Prostate gland (tissue), 2 donors: ENCODE measurements around the gene CNPPD1.

Experiments used
- POLR2A ChIP-seq: fragments of 450-650 bp; IDR thresholded peaks from one replicate; pipeline ENCODE4 v1.6.1; 2016; ENCODE audit warnings: antibody characterized with exemption, mild to moderate bottlenecking
- TF ChIP-seq, protein P1 (sequence below), 4 experiments: fragments of 200-600 bp in 2 of 4; fragments of 450-650 bp in 2 of 4; sonication (generic) in 2 of 4; IDR thresholded peaks; 1 replicate in 3 of 4; 2 replicates in 1 of 4; pipeline ENCODE4 v1.5.1; 2016 to 2019; ENCODE audit warnings: antibody characterized with exemption in 4 of 4, mild to moderate bottlenecking in 2 of 4, moderate library complexity in 2 of 4

DNA sequence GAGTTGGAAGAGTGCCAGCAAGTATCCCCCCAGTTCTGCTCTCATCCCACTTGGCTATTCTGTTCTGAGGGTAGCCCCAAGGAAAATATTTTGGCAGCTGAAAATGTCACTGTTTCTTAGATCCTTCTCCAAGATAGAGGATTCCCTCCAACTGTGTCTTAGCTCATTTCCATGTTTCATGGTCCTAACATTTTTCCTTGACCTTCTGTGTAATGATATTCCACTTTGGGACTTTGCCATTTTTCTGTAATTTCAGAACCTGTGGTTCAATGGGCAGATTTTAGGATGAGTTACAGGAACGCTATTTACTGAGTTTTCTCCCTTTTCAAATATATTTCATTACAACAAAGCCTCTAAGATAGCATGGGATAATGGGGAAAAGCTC is 50.8 kb downstream of the CNPPD1 start:
- TF ChIP-seq, protein P1, sequence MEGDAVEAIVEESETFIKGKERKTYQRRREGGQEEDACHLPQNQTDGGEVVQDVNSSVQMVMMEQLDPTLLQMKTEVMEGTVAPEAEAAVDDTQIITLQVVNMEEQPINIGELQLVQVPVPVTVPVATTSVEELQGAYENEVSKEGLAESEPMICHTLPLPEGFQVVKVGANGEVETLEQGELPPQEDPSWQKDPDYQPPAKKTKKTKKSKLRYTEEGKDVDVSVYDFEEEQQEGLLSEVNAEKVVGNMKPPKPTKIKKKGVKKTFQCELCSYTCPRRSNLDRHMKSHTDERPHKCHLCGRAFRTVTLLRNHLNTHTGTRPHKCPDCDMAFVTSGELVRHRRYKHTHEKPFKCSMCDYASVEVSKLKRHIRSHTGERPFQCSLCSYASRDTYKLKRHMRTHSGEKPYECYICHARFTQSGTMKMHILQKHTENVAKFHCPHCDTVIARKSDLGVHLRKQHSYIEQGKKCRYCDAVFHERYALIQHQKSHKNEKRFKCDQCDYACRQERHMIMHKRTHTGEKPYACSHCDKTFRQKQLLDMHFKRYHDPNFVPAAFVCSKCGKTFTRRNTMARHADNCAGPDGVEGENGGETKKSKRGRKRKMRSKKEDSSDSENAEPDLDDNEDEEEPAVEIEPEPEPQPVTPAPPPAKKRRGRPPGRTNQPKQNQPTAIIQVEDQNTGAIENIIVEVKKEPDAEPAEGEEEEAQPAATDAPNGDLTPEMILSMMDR (IDR thresholded peaks at IDR 0.05): no peak
- TF ChIP-seq POLR2A: no peak
